NCI-H1417 treated with DMSO at 0.1 percent for 48 hours (cell line): Measurements from ENCODE around the gene TNIK.
"Not testable (repeated sequence)": the region's sequence is repeated elsewhere in the genome, so short reads cannot be mapped to it uniquely, and the experiment has no call there.

Experiments used
- DNase-seq: peaks from one replicate; lab custom pipeline; 2025; lab: John Stamatoyannopoulos, UW

Gene TNIK

DNA sequence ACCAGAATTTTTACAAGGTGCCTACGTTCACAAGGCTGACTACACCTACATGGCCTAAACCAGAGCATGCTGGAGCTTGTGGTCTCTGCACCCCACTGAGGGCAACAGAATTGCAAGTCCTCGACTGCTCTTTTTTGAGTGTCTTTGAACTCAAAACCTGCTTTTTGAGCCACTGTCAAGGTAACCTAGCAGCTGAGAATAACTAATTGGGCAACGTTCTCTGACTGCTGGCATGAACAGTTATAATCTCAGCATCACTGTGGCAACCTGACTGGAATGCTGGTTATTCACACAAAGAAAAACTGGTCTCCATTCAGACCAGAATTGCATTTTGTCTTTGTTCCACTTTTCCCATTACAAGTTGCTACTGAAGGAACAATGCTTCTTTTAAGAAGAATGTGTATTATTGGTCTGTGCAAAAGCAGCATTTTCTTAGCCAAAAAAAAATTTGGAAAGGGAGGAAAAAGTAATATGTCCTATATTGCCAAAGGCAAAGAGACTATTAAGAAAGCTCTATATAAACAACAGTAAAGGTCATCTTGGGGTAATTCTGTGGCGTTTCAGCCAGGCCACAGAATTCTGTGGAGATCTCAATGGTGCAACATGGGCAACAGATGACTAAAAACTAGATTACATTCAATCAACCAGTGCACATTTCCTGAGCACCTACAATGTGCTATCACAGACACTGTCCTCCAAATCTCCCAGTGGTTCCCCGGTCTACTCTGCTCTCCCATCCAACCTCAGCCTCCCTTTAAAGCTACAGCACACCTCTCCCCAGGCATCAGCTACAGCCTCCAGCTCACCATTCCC, 76.8 kb downstream of the TNIK start:
- DNase-seq = no peak

DNA sequence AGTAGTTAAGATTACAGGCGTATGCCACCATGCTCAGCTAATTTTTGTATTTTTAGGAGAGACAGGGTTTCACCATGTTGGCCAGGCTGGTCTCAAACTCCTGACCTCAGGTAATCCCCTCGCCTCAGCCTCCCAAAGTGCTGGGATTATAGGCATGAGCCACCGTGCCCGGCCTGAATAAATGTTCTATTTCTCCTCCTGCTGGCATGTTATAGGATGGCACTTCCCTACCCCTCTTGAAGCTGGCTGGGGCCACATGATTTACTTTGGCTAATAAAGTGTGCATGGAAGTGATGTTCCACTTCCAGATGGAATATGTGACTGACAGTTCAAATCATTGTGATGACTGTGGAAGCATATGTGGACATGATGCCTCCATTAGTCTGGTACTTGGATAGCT, 77.9 kb downstream of the TNIK start:
- DNase-seq = not testable (repeated sequence)

GRCh38 chr3:171380711-171381425, 79.3 kb downstream of the TNIK start:
- no peak for DNase-seq

- DNase-seq = no peak
Measured at GRCh38 chr3:171379961-171380483, 80.2 kb downstream of the TNIK start.

DNA sequence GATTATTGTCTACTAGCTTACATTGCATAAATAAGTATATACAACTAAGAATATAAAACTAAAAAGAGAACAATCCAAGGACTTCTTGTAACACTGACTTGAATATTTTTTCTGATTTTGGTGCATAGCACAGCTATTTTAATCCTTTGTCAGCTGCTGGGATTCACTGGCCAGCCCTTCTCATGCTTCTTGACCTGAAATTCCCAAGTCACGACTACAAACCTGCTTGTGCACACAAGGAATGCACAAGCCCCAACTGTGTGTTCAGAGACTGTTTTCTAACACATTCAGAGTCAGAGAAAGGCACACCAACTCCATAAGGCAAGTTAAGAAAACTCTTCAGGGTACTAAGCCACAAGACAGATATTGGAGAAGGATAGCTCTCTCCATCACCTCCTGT, 80.9 kb downstream of the TNIK start:
- no peak for DNase-seq

GRCh38 chr3:171378586-171378985, 81.6 kb downstream of the TNIK start:
- DNase-seq = no peak

GRCh38 chr3:171377859-171378258, 82.3 kb downstream of the TNIK start:
- DNase-seq = no peak

DNA sequence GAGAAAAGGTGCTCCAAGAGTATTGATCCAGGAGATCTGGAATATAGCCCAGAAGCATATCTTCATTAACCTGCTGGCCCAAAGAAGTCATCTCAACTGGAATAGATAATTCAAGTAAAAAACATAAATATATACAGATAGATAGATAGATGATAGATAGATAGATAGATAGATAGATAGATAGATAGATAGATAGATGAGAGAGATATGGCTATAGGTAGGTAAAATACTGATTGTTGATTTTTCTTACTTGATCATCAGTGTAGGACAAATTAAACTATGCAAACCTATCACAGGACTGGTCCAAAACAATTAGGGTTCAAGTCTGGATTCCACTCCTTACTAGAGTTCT, 83.6 kb downstream of the TNIK start:
- DNase-seq = no peak

DNA sequence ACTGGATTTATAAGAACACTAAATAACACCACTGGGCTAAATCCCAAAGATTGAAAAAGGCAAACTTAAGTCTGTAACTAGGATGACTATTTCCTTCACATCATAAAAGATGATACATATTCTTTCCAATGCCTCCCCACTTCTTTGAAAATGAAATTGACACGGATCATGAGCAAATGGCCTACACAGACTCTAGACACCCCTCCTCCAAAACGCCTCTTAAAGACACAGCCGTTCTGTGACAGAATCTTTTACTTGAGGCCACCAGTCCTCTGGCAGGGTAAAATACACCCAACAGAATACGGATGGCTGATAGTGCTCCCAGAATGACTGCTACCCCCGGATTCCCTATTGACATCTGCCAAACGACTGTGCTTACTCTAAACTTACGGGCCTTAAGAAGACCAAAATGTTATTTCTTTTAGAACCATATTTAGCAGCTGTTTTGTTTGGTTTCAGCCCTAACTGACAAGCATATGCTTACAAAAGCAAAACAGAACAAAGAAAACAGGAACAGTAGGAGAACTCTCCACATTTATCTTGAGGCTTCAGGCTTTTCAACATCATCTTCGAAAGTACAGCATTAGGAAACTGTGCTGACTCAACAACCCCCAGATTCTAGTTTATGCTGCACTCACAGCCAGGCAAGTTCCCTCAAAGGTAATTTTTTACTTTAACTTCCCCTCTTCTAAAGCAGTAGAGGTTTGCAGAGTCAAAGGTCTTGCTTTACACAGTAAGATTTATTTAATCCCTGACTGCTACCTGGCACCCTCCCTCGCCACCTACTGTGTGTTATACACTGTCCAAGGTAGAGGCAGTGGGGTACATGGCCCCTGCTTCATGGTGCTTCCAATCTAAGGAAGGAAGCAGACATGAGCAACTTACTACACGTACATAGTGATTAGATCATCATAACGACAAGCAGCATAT, 84.3 kb downstream of the TNIK start:
- DNase-seq = no peak

- DNase-seq = no peak
Measured at GRCh38 chr3:171374661-171375285, 85.4 kb downstream of the TNIK start.

- no peak for DNase-seq
Measured at GRCh38 chr3:171374260-171374659, 85.9 kb downstream of the TNIK start.

DNA sequence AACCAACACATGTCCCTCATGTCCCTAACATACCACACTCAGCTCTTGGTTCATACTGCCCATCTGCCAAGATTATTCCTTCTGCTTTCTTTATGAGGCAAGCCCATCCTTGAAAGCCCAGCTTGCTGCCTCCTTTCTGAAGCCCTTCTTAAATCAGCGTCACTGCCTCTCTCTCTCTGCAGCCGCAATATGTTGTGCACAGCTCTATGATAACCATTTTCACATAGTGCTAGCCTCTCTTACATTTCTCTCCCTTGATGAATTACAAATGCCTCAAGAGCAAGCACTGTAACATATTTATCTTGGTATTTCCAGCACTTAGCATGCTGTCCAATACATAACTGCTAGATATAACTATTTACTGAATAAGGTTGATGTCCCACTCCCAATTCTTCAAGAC, 86.5 kb downstream of the TNIK start:
- no peak for DNase-seq

DNA sequence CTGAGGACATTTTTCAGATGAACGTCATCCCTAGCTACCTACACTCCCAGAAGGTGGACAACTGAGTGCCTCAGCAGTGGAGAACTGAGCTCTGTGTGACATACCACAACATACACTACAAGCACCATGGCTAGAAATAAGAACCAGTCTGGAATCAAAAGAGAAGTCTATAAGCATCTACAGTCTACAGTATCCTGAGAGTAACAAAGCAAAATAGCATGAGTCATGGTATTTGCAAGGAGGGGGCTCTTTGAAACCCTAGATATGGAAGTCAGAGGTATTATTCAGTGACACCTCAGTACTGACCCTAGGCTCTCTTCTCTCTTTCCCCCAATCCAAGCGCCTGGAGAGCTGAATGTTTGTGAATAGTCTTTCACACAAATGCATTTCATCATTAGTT, 87.5 kb downstream of the TNIK start:
- DNase-seq = no peak

- DNase-seq = no peak
Measured at GRCh38 chr3:171371354-171371753, 88.9 kb downstream of the TNIK start.

- no peak for DNase-seq
Measured at GRCh38 chr3:171369156-171369555, 91.0 kb downstream of the TNIK start.

DNA sequence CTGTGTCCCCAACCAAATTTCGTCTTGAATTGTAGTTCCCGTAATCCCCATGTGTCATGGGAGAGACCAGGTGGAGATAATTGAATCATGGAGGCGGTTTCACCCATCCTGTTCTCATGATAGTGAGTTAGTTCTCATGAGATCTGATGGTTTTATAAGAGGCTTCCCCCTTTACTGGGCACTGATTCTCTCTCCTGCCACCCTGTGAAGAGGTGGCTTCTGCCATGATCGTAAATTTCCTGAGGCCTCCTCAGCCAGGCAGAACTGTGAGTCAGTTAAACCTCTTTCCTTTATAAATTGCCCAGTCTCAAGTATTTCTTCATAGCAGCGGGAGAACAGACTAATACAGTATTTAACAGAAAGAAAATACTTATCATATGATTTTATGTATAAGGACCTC, 93.5 kb downstream of the TNIK start:
- not testable (repeated sequence) for DNase-seq

DNA sequence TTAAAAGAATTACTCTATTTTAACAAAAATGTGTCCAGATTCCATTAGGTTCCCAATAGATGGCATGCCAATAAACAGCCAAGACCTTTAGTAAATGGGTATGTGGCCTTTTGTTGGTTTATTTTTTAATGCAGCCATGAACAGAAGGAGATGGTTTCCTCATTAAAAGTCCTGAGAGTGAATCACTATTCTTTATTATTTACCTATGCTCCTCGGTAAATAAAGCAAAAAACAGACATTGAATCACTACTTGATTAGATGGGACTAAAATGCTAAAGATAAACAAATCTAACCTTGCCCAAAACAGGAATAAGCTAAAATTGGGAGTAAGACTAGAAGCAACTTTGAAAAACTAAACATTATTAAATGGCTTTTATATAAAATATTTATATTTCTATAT, 94.2 kb downstream of the TNIK start:
- no peak for DNase-seq

GRCh38 chr3:171365489-171365888, 94.7 kb downstream of the TNIK start:
- DNase-seq = no peak

DNA sequence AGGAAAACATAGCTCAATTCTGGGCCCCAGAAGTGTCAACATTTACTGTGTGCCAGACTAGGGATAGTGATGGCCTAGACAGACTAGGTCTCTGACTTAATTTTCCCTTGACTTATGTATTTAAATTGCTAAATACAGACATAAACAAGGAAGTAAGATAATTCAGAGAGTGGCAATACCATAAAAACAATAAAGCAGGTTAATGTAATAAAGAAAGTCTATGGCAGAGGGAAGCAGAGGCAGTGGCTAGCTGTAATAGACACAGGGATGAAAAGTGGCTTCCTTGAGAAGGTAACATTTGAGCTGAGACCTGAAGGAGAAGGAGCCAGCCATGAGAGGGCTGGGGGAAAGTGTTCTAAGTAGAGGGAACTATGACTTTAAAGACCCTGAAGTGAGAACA, 95.7 kb downstream of the TNIK start:
- DNase-seq = no peak

DNA sequence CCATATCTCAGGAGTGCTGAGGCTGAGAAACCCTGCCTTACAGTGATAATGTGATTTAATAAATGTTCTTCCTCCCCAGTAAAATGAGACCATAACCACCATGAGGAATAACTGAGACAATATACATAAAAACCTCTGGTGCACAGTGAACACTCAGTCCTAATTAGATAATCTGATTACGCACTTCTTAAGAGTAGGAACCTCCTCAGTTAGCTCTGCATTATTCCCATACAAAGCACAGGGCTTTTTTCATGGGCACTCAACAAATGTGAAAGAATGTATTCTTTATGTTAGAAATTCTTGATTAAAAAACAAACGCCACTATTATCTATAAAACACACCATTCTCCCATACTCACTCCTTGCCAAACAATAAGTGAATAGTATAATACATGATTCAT, 97.0 kb downstream of the TNIK start:
- no peak for DNase-seq

- DNase-seq = no peak
Measured at GRCh38 chr3:171362575-171362974, 97.6 kb downstream of the TNIK start.

DNA sequence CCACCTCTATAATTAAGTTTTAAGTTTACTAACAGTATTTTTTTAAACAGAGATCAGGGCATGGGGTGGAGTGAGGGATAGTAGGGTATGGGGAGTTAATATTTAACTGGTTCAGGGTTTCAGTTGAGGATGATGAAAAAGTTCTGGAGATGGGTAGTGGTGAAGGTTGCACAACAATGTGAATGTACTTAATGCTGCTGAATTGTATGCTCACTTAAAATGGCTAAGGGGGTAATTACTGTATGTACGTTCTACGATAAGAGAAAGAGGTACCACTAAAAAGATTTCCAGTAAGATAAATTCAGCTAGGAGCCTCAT, 101.4 kb downstream of the TNIK start:
- no peak for DNase-seq
